Measurements from ENCODE around the gene TSEN34. TPM values are rescaled to one million over a fixed set of nuclear protein-coding genes. Genes with fewer than 3 reads are reported as not detected.
A peak's percentile ranks its signal among the peaks of the same experiment; 100 is the strongest.

TSEN34 gene
- total RNA-seq, 2 experiments from 2014 or later: 16.7 to 23.6 TPM

DNA sequence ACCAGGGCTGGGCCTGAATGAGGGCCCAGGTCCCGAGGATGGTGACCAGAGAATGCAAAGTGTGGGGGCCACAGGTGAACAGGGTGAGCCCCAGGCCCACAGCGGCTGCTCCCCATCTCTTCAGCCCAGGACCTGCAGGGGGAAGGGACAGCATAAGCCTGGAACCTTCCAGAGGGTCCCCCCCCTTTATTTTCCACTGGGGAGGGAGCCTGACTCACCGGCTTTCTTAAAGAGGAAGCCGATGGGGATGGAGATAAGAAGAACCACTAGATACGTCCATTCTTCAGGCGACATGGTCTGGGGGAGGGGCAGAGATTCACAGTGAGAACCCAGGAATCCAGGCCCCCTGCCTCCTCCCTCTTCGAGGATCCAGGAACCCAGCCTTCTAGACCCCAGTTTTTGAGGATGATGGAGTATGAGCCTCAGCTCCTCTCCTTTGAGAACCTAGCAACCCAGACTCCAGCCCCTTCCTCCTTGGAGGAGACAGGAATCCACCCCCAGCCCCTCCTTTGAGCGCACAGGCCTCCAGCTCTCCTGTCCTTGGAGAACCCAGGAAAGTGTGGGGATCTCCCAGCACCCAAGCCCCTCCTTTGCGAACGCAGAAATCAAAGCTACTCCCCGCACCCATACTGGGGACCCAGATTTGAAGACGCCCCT is 2.8 kb upstream of the TSEN34 start:
- CTCF ChIA-PET (ENCODE audit: unreplicated experiment): no interaction called here
- TF ChIP-seq EZH2phosphoT487 (IDR thresholded peaks at IDR 0.05; ENCODE audit: borderline replicate concordance, low read depth, low read length): no peak
- TF ChIP-seq, protein P1, sequence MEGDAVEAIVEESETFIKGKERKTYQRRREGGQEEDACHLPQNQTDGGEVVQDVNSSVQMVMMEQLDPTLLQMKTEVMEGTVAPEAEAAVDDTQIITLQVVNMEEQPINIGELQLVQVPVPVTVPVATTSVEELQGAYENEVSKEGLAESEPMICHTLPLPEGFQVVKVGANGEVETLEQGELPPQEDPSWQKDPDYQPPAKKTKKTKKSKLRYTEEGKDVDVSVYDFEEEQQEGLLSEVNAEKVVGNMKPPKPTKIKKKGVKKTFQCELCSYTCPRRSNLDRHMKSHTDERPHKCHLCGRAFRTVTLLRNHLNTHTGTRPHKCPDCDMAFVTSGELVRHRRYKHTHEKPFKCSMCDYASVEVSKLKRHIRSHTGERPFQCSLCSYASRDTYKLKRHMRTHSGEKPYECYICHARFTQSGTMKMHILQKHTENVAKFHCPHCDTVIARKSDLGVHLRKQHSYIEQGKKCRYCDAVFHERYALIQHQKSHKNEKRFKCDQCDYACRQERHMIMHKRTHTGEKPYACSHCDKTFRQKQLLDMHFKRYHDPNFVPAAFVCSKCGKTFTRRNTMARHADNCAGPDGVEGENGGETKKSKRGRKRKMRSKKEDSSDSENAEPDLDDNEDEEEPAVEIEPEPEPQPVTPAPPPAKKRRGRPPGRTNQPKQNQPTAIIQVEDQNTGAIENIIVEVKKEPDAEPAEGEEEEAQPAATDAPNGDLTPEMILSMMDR (conservative IDR thresholded peaks at IDR 0.05; ENCODE audit: low read length): no peak
- Histone ChIP-seq H3K9me2 (ENCODE audit: insufficient read depth, low read length) (no peaks in the 10 kb centered on the region), H3K4me2 (ENCODE audit: low read length) (peak overlapping the region; percentile 97), H3K79me2 (ENCODE audit: insufficient read depth, low read depth, low read length) (peaks cover 21% of the 10 kb centered on the region; the same call in 1 of the 2 replicates), H2AFZ (ENCODE audit: low read length) (no peak overlapping the region; the same call in 1 of the 2 replicates), H3K9me3 (ENCODE audit: low read length) (no peaks in the 10 kb centered on the region), H4K20me1 (ENCODE audit: insufficient read depth, low read length) (no peaks in the 10 kb centered on the region), H3K36me3 (ENCODE audit: insufficient read depth, low read length) (peaks cover 6% of the 10 kb centered on the region), H3K27ac (ENCODE audit: low read depth, low read length, poor library complexity, severe bottlenecking) (peak overlapping the region; percentile 82), H3K4me1 (ENCODE audit: insufficient read depth, low read length, poor library complexity, severe bottlenecking) (peaks cover 25% of the 10 kb centered on the region), H3K4me3 (ENCODE audit: low read depth, low read length, poor library complexity, severe bottlenecking) (peak overlapping the region; percentile 76)
- BruUV-seq (replicated peaks): no TSS peak
- intact Hi-C loops (cut with micrococcal nuclease; ENCODE audit: unreplicated experiment): no loop called here
- DNase-seq (ENCODE audit: low spot score): no peak
- POLR2A ChIA-PET: interaction anchor here (0.6 to 2.2 kb wide), 3 partner anchors 10 to 51 kb away, joined by 3 to 10 read pairs (median 7); partner anchors contain the start of genes CNOT3 and LENG1

DNA sequence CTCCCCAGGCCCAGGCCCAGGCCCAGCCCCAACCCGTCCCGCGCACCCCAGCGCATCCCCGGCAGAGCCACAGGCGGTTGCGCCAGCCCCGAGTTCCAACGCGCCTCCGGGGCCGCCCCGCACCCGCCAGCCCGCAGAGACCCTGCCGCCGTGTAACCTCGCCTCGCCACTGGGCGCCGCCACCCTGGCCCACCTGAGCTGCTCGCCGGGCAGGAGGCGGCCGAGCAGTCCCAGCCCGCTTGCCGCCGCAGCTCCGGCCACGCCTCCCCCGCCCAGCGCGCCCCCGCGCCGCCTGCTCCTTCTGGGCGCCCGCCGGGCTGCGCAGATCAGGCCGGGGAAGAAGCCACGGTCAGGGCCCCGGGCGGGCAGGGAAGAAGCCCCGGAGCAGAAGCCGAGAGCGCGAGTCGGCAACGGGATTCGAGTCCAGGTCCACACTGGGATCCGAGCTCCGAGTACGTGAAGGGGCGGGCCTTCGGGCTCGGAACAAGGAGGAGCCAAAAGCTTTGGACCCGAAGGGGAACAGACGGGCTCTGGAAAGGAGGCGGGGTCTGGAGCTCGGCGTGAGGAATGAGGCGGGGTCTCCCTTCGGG is 1.9 kb upstream of the TSEN34 start, which contains the start of gene MBOAT7:
Gene MBOAT7, minus strand, starts transcription at position 436 of the 590 bp plus-strand sequence. CDS start 1,072 bp downstream, outside the sequence.
- intact Hi-C loops (cut with micrococcal nuclease; ENCODE audit: unreplicated experiment): no loop called here
- peak; percentile 87 for DNase-seq (ENCODE audit: low spot score)

More for the DNA sequence above, 1.9 kb upstream of the TSEN34 start, which contains the start of gene MBOAT7:
- H2AFZ ChIP-seq (ENCODE audit: low read length): peak within 1 kb of the TSS; percentile 48; the same call in 1 of the 2 replicates
- no TSS peak for BruUV-seq (replicated peaks)
- peaks cover 13% of the 10 kb centered on the region for H3K36me3 ChIP-seq (ENCODE audit: insufficient read depth, low read length)
- H3K4me1 ChIP-seq (ENCODE audit: insufficient read depth, low read length, poor library complexity, severe bottlenecking): peaks cover 25% of the 10 kb centered on the region
- H3K9me2 ChIP-seq (ENCODE audit: insufficient read depth, low read length): no peaks in the 10 kb centered on the region
- peaks cover 21% of the 10 kb centered on the region; the same call in 1 of the 2 replicates for H3K79me2 ChIP-seq (ENCODE audit: insufficient read depth, low read depth, low read length)
- H3K9me3 ChIP-seq (ENCODE audit: low read length): no peaks in the 10 kb centered on the region
- no peaks in the 10 kb centered on the region for H4K20me1 ChIP-seq (ENCODE audit: insufficient read depth, low read length)
- TF ChIP-seq, protein P1 (conservative IDR thresholded peaks at IDR 0.05; ENCODE audit: low read length): peak; percentile 71
- no peak for TF ChIP-seq EZH2phosphoT487 (IDR thresholded peaks at IDR 0.05; ENCODE audit: borderline replicate concordance, low read depth, low read length)
- ChIA-PET CTCF (ENCODE audit: unreplicated experiment) (interaction anchor here (0.7 to 1.4 kb wide), 3 partner anchors 46 to 200 kb away, joined by 3 to 4 read pairs (median 3); no protein-coding TSS in a partner anchor), POLR2A (interaction anchor here (0.6 to 2.2 kb wide), 5 partner anchors 9 to 1070 kb away, joined by 3 to 10 read pairs (median 5); partner anchors contain the start of genes CNOT3, LENG1 and RPS9)
- H3K27ac ChIP-seq (ENCODE audit: low read depth, low read length, poor library complexity, severe bottlenecking): peak within 1 kb of the TSS; percentile 82
- peak within 1 kb of the TSS; percentile 97 for H3K4me2 ChIP-seq (ENCODE audit: low read length)
- peak within 1 kb of the TSS; percentile 76 for H3K4me3 ChIP-seq (ENCODE audit: low read depth, low read length, poor library complexity, severe bottlenecking)
